Psoas muscle (tissue), 8 donors: ENCODE measurements around the gene ETV6. TPM values are rescaled to one million over a fixed set of nuclear protein-coding genes. Genes with fewer than 3 reads are reported as not detected.
A peak's percentile ranks its signal among the peaks of the same experiment; 100 is the strongest.
"Not testable (repeated sequence)": the region's sequence is repeated elsewhere in the genome, so short reads cannot be mapped to it uniquely, and the experiment has no call there.

Experiments
- ATAC-seq, 4 donors: fragments of 200-7000 bp; cut with Tn5 transposase; one replicate each; pipeline ENCODE4 v1.9.1; 2020; ENCODE audit warnings: moderate library complexity in 3 of 4, mild to moderate bottlenecking in 2 of 4
- DNase-seq, 2 donors: peaks; one replicate each; pipeline ENCODE4 v3.0.0-alpha.2; 2020
- H3K27ac ChIP-seq: fragments of 200-600 bp; one replicate; pipeline ENCODE4 v1.8.0; 2022
- H3K27me3 ChIP-seq, 3 donors: fragments of 200-600 bp in 1 of 3; one replicate each; pipeline versions ENCODE4 v1.6.1 to v1.8.0; 2013 to 2022; ENCODE audit warnings: low read length in 2 of 3, mild to moderate bottlenecking in 2 of 3, moderate library complexity in 1 of 3; ENCODE audit not compliant: insufficient read depth in 3 of 3
- H3K36me3 ChIP-seq, 2 donors: fragments of 200-600 bp in 1 of 2; one replicate each; pipeline versions ENCODE4 v1.6.1 to v1.8.0; 2013 to 2022; ENCODE audit warnings: low read depth in 1 of 2, mild to moderate bottlenecking in 1 of 2, moderate library complexity in 1 of 2; ENCODE audit not compliant: insufficient read depth in 1 of 2
- H3K4me1 ChIP-seq: fragments of 200-600 bp; one replicate; pipeline ENCODE4 v1.8.0; 2022
- H3K4me3 ChIP-seq: fragments of 200-600 bp; one replicate; pipeline ENCODE4 v1.8.0; 2022; ENCODE audit warnings: mild to moderate bottlenecking
- H3K9me3 ChIP-seq: fragments of 200-600 bp; one replicate; pipeline ENCODE4 v1.8.0; 2022
- WGBS, 3 donors: extraction: QIAGEN DNeasy Blood & Tissue Kit; methylation state at CpG; one replicate each; pipeline versions ENCODE4 v1.1.6 to v1.1.7; 2013; 5-methylcytosine and 5-hydroxymethylcytosine counted together
- intact Hi-C, 2 donors: fragments of 100-400 bp; cut with DNase I; formaldehyde crosslinking; loops; one replicate each; pipeline versions ENCODE4 v1.11.0 to v1.14.2; 2022
- polyA plus RNA-seq, 3 donors: library from polyadenylated mRNA; stranded (reverse); fragments of 200-250 nt; gene quantifications; one replicate each; pipeline ENCODE4 v1.2.3, GENCODE V29; 2013
- total RNA-seq, 4 donors: library from RNA; stranded (reverse); fragmentation: NEBNext Ultra II Directional in 2 of 4; extraction: Animal tissue kit (Norgen Biotek cat#: 25700) in 2 of 4; gene quantifications; one replicate each; pipeline versions ENCODE4 v1.2.1 to v1.2.4, GENCODE V29; 2021 to 2023
- TF ChIP-seq, protein P1 (sequence below): fragments of 200-600 bp; IDR thresholded peaks from one replicate; pipeline ENCODE4 v1.8.0; 2022; ENCODE audit warnings: antibody characterized with exemption
- donor health status: healthy with polysubstance abuse.
- donor health status: DM: no; HTN: no; CAD: no; lungs with moderate emphysema.
- donor health status: Bipolar disorder and iron deficiency.
- donor health status: healthy.
- donor health status: DM: yes; HTN: yes; CAD: no.
- donor health status: DM: no; HTN: no; CAD: no.
- donor health status: DM: no; HTN: no; CAD: no.
- donor health status: DM: yes; HTN: yes; CAD: no.

ETV6 gene
- total and polyA plus RNA-seq, 7 donors = 2.8 to 22.9 (median 4.9) TPM

DNA sequence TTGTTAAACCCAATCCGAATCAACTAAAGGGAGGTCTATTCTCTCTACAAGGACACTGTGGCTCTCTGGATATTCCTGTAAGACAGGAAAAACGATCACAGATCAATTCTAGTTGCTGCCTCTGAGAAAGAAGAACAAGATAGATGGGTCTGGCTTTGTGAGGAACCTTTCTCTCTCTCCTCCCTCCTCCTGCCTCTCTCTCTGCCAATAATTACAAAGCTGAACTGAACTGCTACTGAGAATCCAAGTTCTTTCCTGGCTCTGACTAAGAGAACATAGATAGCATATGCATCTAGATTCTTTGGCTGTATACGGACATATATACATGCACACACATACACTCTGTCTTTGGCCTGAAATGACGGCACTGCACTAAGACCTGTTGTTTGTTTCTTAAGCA lies 27.6 kb downstream of the ETV6 start:
- no peak for ATAC-seq
- 82 to 85% (median 84%) methylated on average over 4 of the region's 4 CpGs for WGBS, 3 donors
- Histone ChIP-seq H3K27me3 (no peaks in the 10 kb centered on the region), H3K27ac (no peak overlapping the region), H3K4me1 (peaks cover 51% of the 10 kb centered on the region), H3K9me3 (no peaks in the 10 kb centered on the region), H3K36me3 (no peaks in the 10 kb centered on the region), H3K4me3 (no peak overlapping the region)
- intact Hi-C loops = no loop called here
- DNase-seq = no peak
- TF ChIP-seq, protein P1, sequence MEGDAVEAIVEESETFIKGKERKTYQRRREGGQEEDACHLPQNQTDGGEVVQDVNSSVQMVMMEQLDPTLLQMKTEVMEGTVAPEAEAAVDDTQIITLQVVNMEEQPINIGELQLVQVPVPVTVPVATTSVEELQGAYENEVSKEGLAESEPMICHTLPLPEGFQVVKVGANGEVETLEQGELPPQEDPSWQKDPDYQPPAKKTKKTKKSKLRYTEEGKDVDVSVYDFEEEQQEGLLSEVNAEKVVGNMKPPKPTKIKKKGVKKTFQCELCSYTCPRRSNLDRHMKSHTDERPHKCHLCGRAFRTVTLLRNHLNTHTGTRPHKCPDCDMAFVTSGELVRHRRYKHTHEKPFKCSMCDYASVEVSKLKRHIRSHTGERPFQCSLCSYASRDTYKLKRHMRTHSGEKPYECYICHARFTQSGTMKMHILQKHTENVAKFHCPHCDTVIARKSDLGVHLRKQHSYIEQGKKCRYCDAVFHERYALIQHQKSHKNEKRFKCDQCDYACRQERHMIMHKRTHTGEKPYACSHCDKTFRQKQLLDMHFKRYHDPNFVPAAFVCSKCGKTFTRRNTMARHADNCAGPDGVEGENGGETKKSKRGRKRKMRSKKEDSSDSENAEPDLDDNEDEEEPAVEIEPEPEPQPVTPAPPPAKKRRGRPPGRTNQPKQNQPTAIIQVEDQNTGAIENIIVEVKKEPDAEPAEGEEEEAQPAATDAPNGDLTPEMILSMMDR = no peak

GRCh38 chr12:11677752-11678151 lies 28.3 kb downstream of the ETV6 start:
- intact Hi-C loops = no loop called here
- ATAC-seq = peak in 1 of 4 donors; percentile 67
- no peaks in the 10 kb centered on the region for H3K9me3 ChIP-seq
- no peak overlapping the region for H3K4me3 ChIP-seq
- H3K27me3 ChIP-seq = no peaks in the 10 kb centered on the region
- no peak for DNase-seq
- no peak overlapping the region for H3K27ac ChIP-seq
- WGBS, 3 donors = 48 to 72% (median 62%) methylated on average over 7 of the region's 7 CpGs
- H3K4me1 ChIP-seq = peaks cover 45% of the 10 kb centered on the region
- no peaks in the 10 kb centered on the region for H3K36me3 ChIP-seq
- TF ChIP-seq, protein P1 = no peak

- H3K36me3 ChIP-seq = no peaks in the 10 kb centered on the region
- H3K27ac ChIP-seq = no peak overlapping the region
- 78 to 96% (median 88%) methylated on average over 3 of the region's 3 CpGs for WGBS, 3 donors
- H3K27me3 ChIP-seq = no peaks in the 10 kb centered on the region
- ATAC-seq (no peak), DNase-seq (no peak)
- TF ChIP-seq, protein P1 = no peak
- H3K9me3 ChIP-seq = no peaks in the 10 kb centered on the region
- peaks cover 35% of the 10 kb centered on the region for H3K4me1 ChIP-seq
- H3K4me3 ChIP-seq = no peak overlapping the region
- intact Hi-C loops = no loop called here
Observed at GRCh38 chr12:11678781-11679180, 29.3 kb downstream of the ETV6 start.

DNA sequence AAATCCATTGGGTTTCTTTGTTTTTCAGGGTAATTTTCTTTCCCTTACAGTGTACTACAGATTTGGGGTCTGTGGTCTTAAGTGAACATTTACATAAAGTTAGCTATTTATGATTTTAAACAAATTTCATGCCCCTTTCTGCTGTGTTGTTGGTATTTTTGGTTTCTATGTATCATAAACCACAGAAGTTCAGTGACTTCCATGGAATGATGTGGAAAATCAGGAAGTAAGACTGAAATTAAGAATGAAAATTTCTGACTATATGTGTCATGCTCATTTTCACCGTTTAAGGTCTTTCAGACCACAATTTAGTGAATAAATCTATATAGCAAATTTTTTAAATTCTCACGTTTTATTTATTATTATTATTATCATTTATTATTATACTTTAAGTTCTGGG lies 31.7 kb downstream of the ETV6 start:
- ATAC-seq = no peak
- intact Hi-C loops = no loop called here
- H3K4me3 ChIP-seq = no peak overlapping the region

GRCh38 chr12:11681695-11682094 lies 32.2 kb downstream of the ETV6 start:
- H3K27me3 ChIP-seq, H3K9me3 ChIP-seq, H3K36me3 ChIP-seq, DNase-seq, ATAC-seq, intact Hi-C loops, H3K4me3 ChIP-seq, H3K27ac ChIP-seq: not testable (repeated sequence)
- H3K4me1 ChIP-seq = peaks cover 13% of the 10 kb centered on the region
- WGBS, 3 donors = 96 to 100% (median 97%) methylated on average over 3 of the region's 3 CpGs

More for the DNA sequence above, 31.7 kb downstream of the ETV6 start:
- WGBS, 3 donors = 69 to 90% (median 73%) methylated on average over 2 of the region's 2 CpGs
- no peak for DNase-seq
- no peak overlapping the region for H3K27ac ChIP-seq
- peaks cover 15% of the 10 kb centered on the region for H3K4me1 ChIP-seq
- H3K9me3 ChIP-seq = no peaks in the 10 kb centered on the region
- no peaks in the 10 kb centered on the region for H3K36me3 ChIP-seq
- TF ChIP-seq, protein P1 = no peak
- H3K27me3 ChIP-seq = no peaks in the 10 kb centered on the region
